Tibial nerve (tissue), 3 donors: Measurements from ENCODE around the gene USP2.

ENCODE experiments used
- POLR2A ChIP-seq, 2 donors: fragments of 450-650 bp; IDR thresholded peaks; one replicate each; pipeline ENCODE4 v1.6.1; 2017; ENCODE audit warnings: antibody characterized with exemption in 2 of 2, mild to moderate bottlenecking in 2 of 2, moderate library complexity in 2 of 2
- TF ChIP-seq, protein P1 (sequence below), 5 experiments: fragments of 200-600 bp in 3 of 5; fragments of 450-650 bp in 2 of 5; sonication (generic) in 3 of 5; IDR thresholded peaks; one replicate each; pipeline ENCODE4 v1.5.1; 2016 to 2019; ENCODE audit warnings: antibody characterized with exemption in 5 of 5, mild to moderate bottlenecking in 3 of 5, moderate library complexity in 2 of 5

DNA sequence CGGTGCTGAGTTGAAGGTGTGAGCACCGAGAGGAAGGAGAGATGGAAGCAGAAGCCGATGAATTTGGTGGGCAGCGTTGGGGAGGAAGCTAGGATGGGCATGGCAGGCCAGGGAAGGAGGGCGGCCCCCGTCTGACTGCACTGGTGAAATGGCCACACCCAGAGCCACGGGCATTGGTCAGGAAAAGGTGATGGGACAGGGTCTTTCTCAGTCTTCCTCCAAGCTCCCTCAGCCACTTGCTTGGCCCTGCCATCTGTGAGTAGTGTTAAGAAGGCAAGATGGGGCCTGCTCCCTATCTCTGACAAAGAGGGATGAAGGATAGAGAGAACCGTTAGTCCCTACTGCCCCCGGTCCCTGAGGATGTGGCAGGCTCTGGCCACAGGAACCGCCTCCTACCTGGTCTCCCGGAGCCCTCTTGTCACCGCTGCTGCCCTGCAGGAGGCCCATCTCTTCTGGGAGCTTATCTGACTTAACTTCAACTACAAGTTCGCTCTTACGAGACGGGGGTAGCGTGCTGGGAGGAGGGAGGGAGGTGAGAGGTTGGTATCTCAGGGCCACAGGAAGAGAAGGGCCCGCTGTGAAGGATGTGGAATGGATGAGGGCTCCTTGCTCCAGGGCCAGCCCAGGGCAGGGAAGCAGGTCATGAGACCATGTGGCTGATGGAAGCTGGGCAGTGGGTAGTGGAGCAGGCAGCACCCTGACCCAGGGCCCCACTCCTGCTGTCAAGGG, 71.4 kb downstream of the USP2 start:
- TF ChIP-seq, protein P1, sequence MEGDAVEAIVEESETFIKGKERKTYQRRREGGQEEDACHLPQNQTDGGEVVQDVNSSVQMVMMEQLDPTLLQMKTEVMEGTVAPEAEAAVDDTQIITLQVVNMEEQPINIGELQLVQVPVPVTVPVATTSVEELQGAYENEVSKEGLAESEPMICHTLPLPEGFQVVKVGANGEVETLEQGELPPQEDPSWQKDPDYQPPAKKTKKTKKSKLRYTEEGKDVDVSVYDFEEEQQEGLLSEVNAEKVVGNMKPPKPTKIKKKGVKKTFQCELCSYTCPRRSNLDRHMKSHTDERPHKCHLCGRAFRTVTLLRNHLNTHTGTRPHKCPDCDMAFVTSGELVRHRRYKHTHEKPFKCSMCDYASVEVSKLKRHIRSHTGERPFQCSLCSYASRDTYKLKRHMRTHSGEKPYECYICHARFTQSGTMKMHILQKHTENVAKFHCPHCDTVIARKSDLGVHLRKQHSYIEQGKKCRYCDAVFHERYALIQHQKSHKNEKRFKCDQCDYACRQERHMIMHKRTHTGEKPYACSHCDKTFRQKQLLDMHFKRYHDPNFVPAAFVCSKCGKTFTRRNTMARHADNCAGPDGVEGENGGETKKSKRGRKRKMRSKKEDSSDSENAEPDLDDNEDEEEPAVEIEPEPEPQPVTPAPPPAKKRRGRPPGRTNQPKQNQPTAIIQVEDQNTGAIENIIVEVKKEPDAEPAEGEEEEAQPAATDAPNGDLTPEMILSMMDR (IDR thresholded peaks at IDR 0.05) = no peak
- no peak for TF ChIP-seq POLR2A (IDR thresholded peaks at IDR 0.05)
